Left lung (tissue), 10 donors: ENCODE data around the gene CHD5. TPM values are rescaled to one million over a fixed set of nuclear protein-coding genes. Genes with fewer than 3 reads are reported as not detected.

Experiments
- ATAC-seq: fragments of 200-7000 bp; cut with Tn5 transposase; one replicate; pipeline ENCODE4 v1.9.1; 2020; ENCODE audit warnings: moderate library complexity
- DNase-seq, 4 donors: peaks; one replicate each; pipeline ENCODE4 v3.0.0-alpha.2; 2013 to 2020
- H3K27ac ChIP-seq, 2 donors: fragments of 200-600 bp; sonication (generic) in 1 of 2; one replicate each; pipeline versions ENCODE4 v1.5.0 to v1.8.0; 2020 to 2021
- H3K27me3 ChIP-seq, 2 donors: fragments of 200-600 bp; sonication (generic) in 1 of 2; one replicate each; pipeline versions ENCODE4 v1.5.0 to v1.8.0; 2020 to 2021
- H3K36me3 ChIP-seq, 2 donors: fragments of 200-600 bp; sonication (generic) in 1 of 2; one replicate each; pipeline versions ENCODE4 v1.5.0 to v1.8.0; 2020 to 2021
- H3K4me1 ChIP-seq, 2 donors: fragments of 200-600 bp; one replicate each; pipeline ENCODE4 v1.8.0; 2021
- H3K4me3 ChIP-seq, 2 donors: fragments of 200-600 bp; sonication (generic) in 1 of 2; one replicate each; pipeline versions ENCODE4 v1.5.0 to v1.8.0; 2020 to 2021; ENCODE audit warnings: mild to moderate bottlenecking in 1 of 2
- H3K9me3 ChIP-seq, 2 donors: fragments of 200-600 bp; sonication (generic) in 1 of 2; one replicate each; pipeline versions ENCODE4 v1.5.0 to v1.8.0; 2020 to 2021
- intact Hi-C, 2 donors: fragments of 100-400 bp; cut with DNase I; formaldehyde crosslinking; loops; one replicate each; pipeline versions ENCODE4 v1.11.2 to v1.14.2; 2022
- polyA plus RNA-seq, 6 donors: library from polyadenylated mRNA; unstranded; fragments of 120-200 nt; gene quantifications; one replicate each; pipeline ENCODE4 v1.2.1, GENCODE V29; 2013; ENCODE audit not compliant: insufficient read length in 6 of 6
- total RNA-seq, 2 donors: library from RNA; stranded (reverse); fragmentation: NEBNext Ultra II Directional; extraction: Animal tissue kit (Norgen Biotek cat#: 25700); gene quantifications; one replicate each; pipeline ENCODE4 v1.2.1, GENCODE V29; 2021
- TF ChIP-seq, protein P1 (sequence below), 2 donors: fragments of 200-600 bp; sonication (generic) in 1 of 2; IDR thresholded peaks; one replicate each; pipeline versions ENCODE4 v1.5.0 to v1.8.0; 2021; ENCODE audit warnings: antibody characterized with exemption in 2 of 2
- donor health status: DM: no; HTN: yes; CAD: no.
- donor health status: DM: no; HTN: no; CAD: no.

CHD5 gene
- total and polyA plus RNA-seq, 8 donors: 0.03 to 0.36 (median 0.13) TPM

DNA sequence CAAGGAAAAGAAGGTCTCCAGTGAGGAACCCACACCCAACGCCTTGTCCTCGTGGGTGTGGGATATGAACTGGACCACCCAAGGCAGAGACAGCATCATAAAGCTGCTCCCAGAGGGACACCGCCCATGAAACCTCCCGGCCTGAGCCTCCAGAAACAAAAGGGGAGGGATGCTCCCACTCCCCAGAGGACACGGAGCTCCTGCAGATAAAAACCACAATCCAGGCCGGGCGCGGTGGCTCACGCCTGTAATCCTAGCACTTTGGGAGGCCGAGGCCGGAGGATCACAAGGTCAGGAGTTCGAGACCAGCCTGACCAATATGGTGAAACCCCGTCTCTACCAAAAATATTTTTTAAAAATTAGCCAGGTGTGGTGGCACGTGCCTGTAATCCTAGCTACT is 66.4 kb downstream of the CHD5 start:
- intact Hi-C loops: no loop called here
- no peak for ATAC-seq
- Histone ChIP-seq H3K4me1 (no peaks in the 10 kb centered on the region), H3K27ac (no peak overlapping the region), H3K9me3 (peaks cover 0 to 11% of the 10 kb centered on the region in 2 donors), H3K27me3 (peaks cover 0 to 47% of the 10 kb centered on the region in 2 donors), H3K4me3 (no peak overlapping the region), H3K36me3 (no peaks in the 10 kb centered on the region)
- peak in 1 of 4 donors; percentile 55 for DNase-seq
- TF ChIP-seq, protein P1, sequence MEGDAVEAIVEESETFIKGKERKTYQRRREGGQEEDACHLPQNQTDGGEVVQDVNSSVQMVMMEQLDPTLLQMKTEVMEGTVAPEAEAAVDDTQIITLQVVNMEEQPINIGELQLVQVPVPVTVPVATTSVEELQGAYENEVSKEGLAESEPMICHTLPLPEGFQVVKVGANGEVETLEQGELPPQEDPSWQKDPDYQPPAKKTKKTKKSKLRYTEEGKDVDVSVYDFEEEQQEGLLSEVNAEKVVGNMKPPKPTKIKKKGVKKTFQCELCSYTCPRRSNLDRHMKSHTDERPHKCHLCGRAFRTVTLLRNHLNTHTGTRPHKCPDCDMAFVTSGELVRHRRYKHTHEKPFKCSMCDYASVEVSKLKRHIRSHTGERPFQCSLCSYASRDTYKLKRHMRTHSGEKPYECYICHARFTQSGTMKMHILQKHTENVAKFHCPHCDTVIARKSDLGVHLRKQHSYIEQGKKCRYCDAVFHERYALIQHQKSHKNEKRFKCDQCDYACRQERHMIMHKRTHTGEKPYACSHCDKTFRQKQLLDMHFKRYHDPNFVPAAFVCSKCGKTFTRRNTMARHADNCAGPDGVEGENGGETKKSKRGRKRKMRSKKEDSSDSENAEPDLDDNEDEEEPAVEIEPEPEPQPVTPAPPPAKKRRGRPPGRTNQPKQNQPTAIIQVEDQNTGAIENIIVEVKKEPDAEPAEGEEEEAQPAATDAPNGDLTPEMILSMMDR (IDR thresholded peaks at IDR 0.05): no peak

DNA sequence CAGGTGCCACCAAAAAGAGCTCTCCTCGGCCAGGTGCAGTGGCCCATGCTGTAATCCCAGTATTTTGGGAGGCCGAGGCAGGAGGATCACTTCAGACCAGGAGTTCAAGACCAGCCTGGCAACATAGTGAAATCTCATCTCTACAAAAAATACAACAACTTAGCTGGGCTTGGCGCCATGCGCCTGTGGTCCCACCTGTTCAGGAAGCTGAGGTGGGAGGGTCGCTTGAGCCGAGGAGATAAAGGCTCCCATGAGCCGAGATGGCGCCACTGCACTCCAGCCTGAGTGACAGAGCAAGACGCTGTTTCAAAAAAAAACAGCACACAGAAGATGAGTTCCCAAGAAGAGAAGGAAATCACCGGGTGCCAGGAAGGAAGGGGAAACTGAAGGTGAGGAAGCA is 67.0 kb downstream of the CHD5 start:
- TF ChIP-seq, protein P1 (IDR thresholded peaks at IDR 0.05): no peak
- H3K4me3 ChIP-seq: no peak overlapping the region
- H3K4me1 ChIP-seq: no peaks in the 10 kb centered on the region
- ATAC-seq: no peak
- peaks cover 0 to 11% of the 10 kb centered on the region in 2 donors for H3K9me3 ChIP-seq
- no peak overlapping the region for H3K27ac ChIP-seq
- peak in 1 of 4 donors; percentile 51 for DNase-seq
- no peaks in the 10 kb centered on the region for H3K36me3 ChIP-seq
- peaks cover 0 to 54% of the 10 kb centered on the region in 2 donors for H3K27me3 ChIP-seq
- intact Hi-C loops: no loop called here

DNA sequence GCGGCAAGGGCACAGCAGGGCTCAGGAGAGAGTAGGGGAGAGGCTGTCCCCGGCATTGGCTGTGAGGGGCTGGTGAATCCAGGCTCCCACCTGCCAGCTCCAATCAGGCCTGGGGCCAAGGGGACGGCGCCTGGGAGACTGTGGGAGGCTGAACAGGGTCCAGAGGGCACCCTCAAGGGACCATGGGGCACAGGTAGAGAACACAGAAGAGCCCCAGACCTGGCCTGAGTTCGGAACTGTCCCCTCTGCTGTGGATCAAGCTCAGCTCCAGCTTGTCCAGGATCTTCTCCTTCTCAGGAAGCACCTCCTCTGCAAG is 67.5 kb downstream of the CHD5 start:
- H3K36me3 ChIP-seq: no peaks in the 10 kb centered on the region
- no peak overlapping the region for H3K27ac ChIP-seq
- peaks cover 0 to 55% of the 10 kb centered on the region in 2 donors for H3K27me3 ChIP-seq
- H3K4me1 ChIP-seq: no peaks in the 10 kb centered on the region
- no peak overlapping the region for H3K4me3 ChIP-seq
- intact Hi-C loops: no loop called here
- no peak for ATAC-seq
- H3K9me3 ChIP-seq: peaks cover 0 to 9% of the 10 kb centered on the region in 2 donors
- TF ChIP-seq, protein P1 (IDR thresholded peaks at IDR 0.05): no peak
- DNase-seq: peak in 1 of 4 donors; percentile 31

DNA sequence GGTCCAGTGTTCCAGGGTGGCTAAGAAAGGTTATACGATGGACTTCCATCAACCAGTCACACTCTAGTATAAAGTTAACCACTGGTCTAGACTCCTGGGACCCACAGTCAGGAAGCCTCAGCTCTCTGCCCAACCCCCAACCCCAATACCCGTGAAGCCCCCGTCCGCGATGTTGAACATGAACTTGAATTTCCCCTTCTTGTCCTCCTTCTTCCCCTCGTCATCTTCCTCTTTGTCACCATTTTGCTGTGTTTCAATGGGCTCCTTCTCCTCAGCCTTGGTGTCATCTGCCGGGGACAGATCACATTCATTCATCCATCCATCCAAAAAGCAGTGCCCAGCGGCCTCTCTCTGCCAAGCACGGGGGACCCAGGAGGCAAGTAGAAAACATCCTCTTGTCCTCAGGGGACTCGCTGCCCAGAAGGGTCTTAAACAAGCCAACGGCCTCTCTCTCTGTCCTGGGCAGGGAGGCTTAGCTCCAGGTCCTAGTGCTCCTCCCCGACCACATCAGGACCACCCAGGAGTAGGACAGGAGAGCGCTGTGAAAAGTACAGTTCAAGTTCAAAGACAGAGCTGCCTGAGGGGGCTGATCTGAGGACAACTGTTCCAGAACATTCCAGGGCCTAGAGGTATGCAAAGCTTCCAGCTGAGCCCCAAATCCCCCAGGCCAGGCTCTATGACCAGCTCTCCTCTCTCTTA is 68.0 kb downstream of the CHD5 start:
- intact Hi-C loops: no loop called here
- TF ChIP-seq, protein P1 (IDR thresholded peaks at IDR 0.05): no peak
- no peak overlapping the region for H3K27ac ChIP-seq
- no peak overlapping the region for H3K4me3 ChIP-seq
- peaks cover 0 to 55% of the 10 kb centered on the region in 2 donors for H3K27me3 ChIP-seq
- H3K9me3 ChIP-seq: peaks cover 0 to 4% of the 10 kb centered on the region in 2 donors
- H3K4me1 ChIP-seq: no peaks in the 10 kb centered on the region
- ATAC-seq (no peak), DNase-seq (peak in 1 of 4 donors; percentile 20)
- H3K36me3 ChIP-seq: no peaks in the 10 kb centered on the region

DNA sequence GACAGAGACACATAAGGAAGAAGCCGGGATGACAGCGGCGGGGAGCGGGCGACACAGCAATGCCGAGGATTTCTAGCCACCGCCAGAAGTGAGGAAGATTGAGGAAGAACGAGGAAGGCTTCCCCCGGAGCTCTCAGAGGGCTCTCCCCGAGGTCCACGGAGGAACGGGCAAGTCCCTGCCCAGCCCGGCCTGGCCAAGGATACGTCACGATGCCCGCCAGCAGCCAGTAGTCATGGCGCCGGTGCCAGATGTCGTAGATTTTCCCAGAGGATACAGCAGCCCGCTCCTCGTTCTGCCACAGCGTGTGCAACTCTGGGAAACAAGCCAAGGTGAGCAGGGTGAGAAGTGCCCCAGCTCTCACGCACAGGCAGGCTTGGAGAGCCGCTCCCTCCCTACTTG is 68.5 kb downstream of the CHD5 start:
- TF ChIP-seq, protein P1 (IDR thresholded peaks at IDR 0.05): no peak
- ATAC-seq: no peak
- no peaks in the 10 kb centered on the region for H3K4me1 ChIP-seq

More for the DNA sequence above, 68.5 kb downstream of the CHD5 start:
- H3K9me3 ChIP-seq: no peaks in the 10 kb centered on the region
- H3K27me3 ChIP-seq: peaks cover 0 to 55% of the 10 kb centered on the region in 2 donors
- DNase-seq: peak in 1 of 4 donors; percentile 58
- no peak overlapping the region for H3K4me3 ChIP-seq
- H3K36me3 ChIP-seq: no peaks in the 10 kb centered on the region
- H3K27ac ChIP-seq: no peak overlapping the region
- intact Hi-C loops: no loop called here
